GM12892 (cell line): ENCODE results near the gene MAPK7.

Experiments used
- POLR2A ChIP-seq: IDR thresholded peaks from 2 replicates; pipeline ENCODE4 v1.6.1; 2011; ENCODE audit warnings: low read depth, low read length, control low read depth
- TAF1 ChIP-seq: IDR thresholded peaks from 2 replicates; pipeline ENCODE4 v1.6.1; 2011; ENCODE audit warnings: low read depth, mild to moderate bottlenecking, control low read depth, low read length, borderline replicate concordance

GRCh38 chr17:19369846-19370492 is 8.3 kb upstream of the MAPK7 start:
- TF ChIP-seq POLR2A (no peak), TAF1 (no peak)
